HG03045 (cell line): ENCODE results near the gene MVB12B.

Experiments used
- ATAC-seq: cut with Tn5 transposase; IDR thresholded peaks from one replicate; pipeline ENCODE4 v1.9.1; 2021; ENCODE audit warnings: mild to moderate bottlenecking, moderate library complexity; ENCODE audit not compliant: unreplicated experiment

The MVB12B gene

GRCh38 chr9:126329476-126330275 is 3.0 kb downstream of the MVB12B start:
- no peak for ATAC-seq

GRCh38 chr9:126330536-126330935 is 3.9 kb downstream of the MVB12B start:
- no peak for ATAC-seq

GRCh38 chr9:126331964-126332748 is 5.5 kb downstream of the MVB12B start:
- no peak for ATAC-seq

GRCh38 chr9:126334721-126335621 is 8.3 kb downstream of the MVB12B start:
- no peak for ATAC-seq

- ATAC-seq, result no peak
These were observed 9.5 kb downstream of the MVB12B start for GRCh38 chr9:126335837-126336735.

GRCh38 chr9:126336736-126337325 is 10.2 kb downstream of the MVB12B start:
- ATAC-seq, result no peak

GRCh38 chr9:126337729-126338372 is 11.2 kb downstream of the MVB12B start:
- no peak for ATAC-seq

GRCh38 chr9:126338945-126339344 is 12.3 kb downstream of the MVB12B start:
- ATAC-seq, result no peak

- no peak for ATAC-seq
These were observed 14.8 kb downstream of the MVB12B start for GRCh38 chr9:126341426-126341825.

GRCh38 chr9:126341902-126342301 is 15.3 kb downstream of the MVB12B start:
- no peak for ATAC-seq

- ATAC-seq, result no peak
These were observed 16.0 kb downstream of the MVB12B start for GRCh38 chr9:126342621-126343031.

GRCh38 chr9:126343271-126343700 is 16.7 kb downstream of the MVB12B start:
- no peak for ATAC-seq

GRCh38 chr9:126346031-126346430 is 19.4 kb downstream of the MVB12B start:
- ATAC-seq, result no peak

GRCh38 chr9:126347093-126347492 is 20.5 kb downstream of the MVB12B start:
- ATAC-seq, result no peak

- ATAC-seq, result no peak
These were observed 21.5 kb downstream of the MVB12B start for GRCh38 chr9:126347911-126348760.

GRCh38 chr9:126348911-126349550 is 22.4 kb downstream of the MVB12B start:
- ATAC-seq, result no peak

- no peak for ATAC-seq
These were observed 28.5 kb downstream of the MVB12B start for GRCh38 chr9:126354887-126355770.
